Mammary epithelial cell (primary cell): ENCODE data around the gene FUT3.

Experiments
- EZH2 ChIP-seq: IDR thresholded peaks from 2 replicates; pipeline ENCODE4 v1.6.1; 2012; ENCODE audit warnings: low read length, inconsistent platforms, borderline replicate concordance
- TF ChIP-seq, protein P1 (sequence below), 2 donors: IDR thresholded peaks in 1 of 2; conservative IDR thresholded peaks in 1 of 2; 2 replicates each; pipeline ENCODE4 v1.5.1; 2011 to 2012; ENCODE audit warnings: inconsistent platforms in 2 of 2, low read length in 2 of 2, mild to moderate bottlenecking in 2 of 2, control low read depth in 1 of 2, low read depth in 1 of 2; ENCODE audit not compliant: insufficient read depth in 1 of 2; ENCODE audit errors: extremely low read depth in 1 of 2

DNA sequence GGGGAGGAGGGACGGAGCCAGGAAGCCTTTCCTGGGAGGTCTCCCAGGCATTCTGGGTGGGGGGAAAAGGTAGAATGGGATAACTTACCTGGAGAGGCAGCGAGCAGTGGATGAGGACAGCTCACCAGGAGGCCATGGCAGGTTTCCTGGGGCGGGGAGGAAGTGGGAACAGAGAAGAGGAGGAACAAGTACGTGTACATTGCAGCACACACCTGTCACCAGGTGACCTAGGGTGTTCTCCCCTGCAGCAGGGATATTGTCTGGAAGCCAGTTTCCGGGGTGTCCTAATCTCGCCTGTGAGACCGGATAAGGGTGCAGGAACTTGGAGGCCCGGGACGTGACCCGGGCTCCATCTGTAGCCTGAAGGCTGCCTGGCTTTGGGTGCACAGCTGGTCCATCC is at the start of gene FUT3:
- TF ChIP-seq, protein P1, sequence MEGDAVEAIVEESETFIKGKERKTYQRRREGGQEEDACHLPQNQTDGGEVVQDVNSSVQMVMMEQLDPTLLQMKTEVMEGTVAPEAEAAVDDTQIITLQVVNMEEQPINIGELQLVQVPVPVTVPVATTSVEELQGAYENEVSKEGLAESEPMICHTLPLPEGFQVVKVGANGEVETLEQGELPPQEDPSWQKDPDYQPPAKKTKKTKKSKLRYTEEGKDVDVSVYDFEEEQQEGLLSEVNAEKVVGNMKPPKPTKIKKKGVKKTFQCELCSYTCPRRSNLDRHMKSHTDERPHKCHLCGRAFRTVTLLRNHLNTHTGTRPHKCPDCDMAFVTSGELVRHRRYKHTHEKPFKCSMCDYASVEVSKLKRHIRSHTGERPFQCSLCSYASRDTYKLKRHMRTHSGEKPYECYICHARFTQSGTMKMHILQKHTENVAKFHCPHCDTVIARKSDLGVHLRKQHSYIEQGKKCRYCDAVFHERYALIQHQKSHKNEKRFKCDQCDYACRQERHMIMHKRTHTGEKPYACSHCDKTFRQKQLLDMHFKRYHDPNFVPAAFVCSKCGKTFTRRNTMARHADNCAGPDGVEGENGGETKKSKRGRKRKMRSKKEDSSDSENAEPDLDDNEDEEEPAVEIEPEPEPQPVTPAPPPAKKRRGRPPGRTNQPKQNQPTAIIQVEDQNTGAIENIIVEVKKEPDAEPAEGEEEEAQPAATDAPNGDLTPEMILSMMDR (conservative IDR thresholded peaks at IDR 0.05 in 1 of 2, IDR thresholded peaks at IDR 0.05 in 1 of 2; ENCODE audit: extremely low read depth in 1 of 2, insufficient read depth in 1 of 2, low read depth in 1 of 2, low read length in 2 of 2): no peak
- no peak for TF ChIP-seq EZH2
